ENCODE measurements around the gene ARHGEF2. TPM values are rescaled to one million over a fixed set of nuclear protein-coding genes. Genes with fewer than 3 reads are reported as not detected.

ARHGEF2 gene
- total and polyA plus RNA-seq, 10 of the 15 experiments (the other 5 are each of a cell fraction or from before 2014, with no cell fraction given), result 8.1 to 113 (median 69.9) TPM

DNA sequence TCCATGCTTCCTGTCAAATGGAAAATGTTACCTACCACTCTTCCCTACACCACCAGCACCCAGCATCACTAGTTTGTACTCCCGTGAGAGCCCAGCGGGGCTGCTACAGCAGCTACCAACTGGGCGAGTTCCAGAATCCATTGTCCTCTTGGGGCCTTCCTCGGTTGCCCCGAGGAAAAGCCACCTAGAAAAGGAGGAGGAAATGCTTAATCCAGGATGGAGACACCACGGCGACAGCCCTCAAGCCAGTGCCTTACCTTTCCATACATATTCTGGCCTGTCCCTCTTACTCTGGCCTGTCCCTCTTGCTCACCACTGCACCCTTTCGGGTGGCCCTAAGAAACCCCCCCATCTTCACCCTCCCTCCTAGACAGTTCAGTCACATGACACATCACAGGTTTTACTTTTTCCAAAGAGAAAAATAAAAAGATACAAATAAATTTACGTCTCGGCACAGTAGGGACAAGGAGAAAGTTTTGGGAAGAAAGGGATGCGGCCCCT lies 67.7 kb downstream of the ARHGEF2 start (continued):
- TF ChIP-seq USF1 (IDR thresholded peaks at IDR 0.05; ENCODE audit: borderline replicate concordance, extremely low read length, insufficient read depth, low read depth, low read length) (no peak), PRDM15 (CRISPR knock-in tag; IDR thresholded peaks at IDR 0.05) (no peak), NFIC (IDR thresholded peaks at IDR 0.05; ENCODE audit: low read depth, low read length) (no peak), MTA3 (IDR thresholded peaks at IDR 0.05; ENCODE audit: borderline replicate concordance, low read length) (no peak), EP300 (IDR thresholded peaks at IDR 0.05; ENCODE audit: borderline replicate concordance in 1 of 2, control insufficient read depth in 1 of 2, low read depth in 2 of 2, low read length in 2 of 2) (no peak), SP1 (IDR thresholded peaks at IDR 0.05; ENCODE audit: low read depth, low read length) (no peak), PAX5 (IDR thresholded peaks at IDR 0.05; ENCODE audit: borderline replicate concordance, low read depth, low read length) (no peak), NR2C2 (IDR thresholded peaks at IDR 0.05; ENCODE audit: borderline replicate concordance, control insufficient read depth, insufficient read length, low read depth) (no peak), ZBTB40 (IDR thresholded peaks at IDR 0.05; ENCODE audit: borderline replicate concordance) (no peak)
- TF ChIP-seq, protein P1, sequence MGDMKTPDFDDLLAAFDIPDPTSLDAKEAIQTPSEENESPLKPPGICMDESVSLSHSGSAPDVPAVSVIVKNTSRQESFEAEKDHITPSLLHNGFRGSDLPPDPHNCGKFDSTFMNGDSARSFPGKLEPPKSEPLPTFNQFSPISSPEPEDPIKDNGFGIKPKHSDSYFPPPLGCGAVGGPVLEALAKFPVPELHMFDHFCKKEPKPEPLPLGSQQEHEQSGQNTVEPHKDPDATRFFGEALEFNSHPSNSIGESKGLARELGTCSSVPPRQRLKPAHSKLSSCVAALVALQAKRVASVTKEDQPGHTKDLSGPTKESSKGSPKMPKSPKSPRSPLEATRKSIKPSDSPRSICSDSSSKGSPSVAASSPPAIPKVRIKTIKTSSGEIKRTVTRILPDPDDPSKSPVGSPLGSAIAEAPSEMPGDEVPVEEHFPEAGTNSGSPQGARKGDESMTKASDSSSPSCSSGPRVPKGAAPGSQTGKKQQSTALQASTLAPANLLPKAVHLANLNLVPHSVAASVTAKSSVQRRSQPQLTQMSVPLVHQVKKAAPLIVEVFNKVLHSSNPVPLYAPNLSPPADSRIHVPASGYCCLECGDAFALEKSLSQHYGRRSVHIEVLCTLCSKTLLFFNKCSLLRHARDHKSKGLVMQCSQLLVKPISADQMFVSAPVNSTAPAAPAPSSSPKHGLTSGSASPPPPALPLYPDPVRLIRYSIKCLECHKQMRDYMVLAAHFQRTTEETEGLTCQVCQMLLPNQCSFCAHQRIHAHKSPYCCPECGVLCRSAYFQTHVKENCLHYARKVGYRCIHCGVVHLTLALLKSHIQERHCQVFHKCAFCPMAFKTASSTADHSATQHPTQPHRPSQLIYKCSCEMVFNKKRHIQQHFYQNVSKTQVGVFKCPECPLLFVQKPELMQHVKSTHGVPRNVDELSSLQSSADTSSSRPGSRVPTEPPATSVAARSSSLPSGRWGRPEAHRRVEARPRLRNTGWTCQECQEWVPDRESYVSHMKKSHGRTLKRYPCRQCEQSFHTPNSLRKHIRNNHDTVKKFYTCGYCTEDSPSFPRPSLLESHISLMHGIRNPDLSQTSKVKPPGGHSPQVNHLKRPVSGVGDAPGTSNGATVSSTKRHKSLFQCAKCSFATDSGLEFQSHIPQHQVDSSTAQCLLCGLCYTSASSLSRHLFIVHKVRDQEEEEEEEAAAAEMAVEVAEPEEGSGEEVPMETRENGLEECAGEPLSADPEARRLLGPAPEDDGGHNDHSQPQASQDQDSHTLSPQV (IDR thresholded peaks at IDR 0.05), result no peak
- TF ChIP-seq, protein P2, sequence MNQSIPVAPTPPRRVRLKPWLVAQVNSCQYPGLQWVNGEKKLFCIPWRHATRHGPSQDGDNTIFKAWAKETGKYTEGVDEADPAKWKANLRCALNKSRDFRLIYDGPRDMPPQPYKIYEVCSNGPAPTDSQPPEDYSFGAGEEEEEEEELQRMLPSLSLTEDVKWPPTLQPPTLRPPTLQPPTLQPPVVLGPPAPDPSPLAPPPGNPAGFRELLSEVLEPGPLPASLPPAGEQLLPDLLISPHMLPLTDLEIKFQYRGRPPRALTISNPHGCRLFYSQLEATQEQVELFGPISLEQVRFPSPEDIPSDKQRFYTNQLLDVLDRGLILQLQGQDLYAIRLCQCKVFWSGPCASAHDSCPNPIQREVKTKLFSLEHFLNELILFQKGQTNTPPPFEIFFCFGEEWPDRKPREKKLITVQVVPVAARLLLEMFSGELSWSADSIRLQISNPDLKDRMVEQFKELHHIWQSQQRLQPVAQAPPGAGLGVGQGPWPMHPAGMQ (IDR thresholded peaks at IDR 0.05; ENCODE audit: borderline replicate concordance), result no peak
- TF ChIP-seq, protein P3, sequence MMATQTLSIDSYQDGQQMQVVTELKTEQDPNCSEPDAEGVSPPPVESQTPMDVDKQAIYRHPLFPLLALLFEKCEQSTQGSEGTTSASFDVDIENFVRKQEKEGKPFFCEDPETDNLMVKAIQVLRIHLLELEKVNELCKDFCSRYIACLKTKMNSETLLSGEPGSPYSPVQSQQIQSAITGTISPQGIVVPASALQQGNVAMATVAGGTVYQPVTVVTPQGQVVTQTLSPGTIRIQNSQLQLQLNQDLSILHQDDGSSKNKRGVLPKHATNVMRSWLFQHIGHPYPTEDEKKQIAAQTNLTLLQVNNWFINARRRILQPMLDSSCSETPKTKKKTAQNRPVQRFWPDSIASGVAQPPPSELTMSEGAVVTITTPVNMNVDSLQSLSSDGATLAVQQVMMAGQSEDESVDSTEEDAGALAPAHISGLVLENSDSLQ (IDR thresholded peaks at IDR 0.05), result no peak

Data from GM12878 (cell line).